Uterus (tissue), 2 donors: ENCODE results near the gene KIAA1217.

Experiments used
- POLR2A ChIP-seq, 2 donors: fragments of 450-650 bp; IDR thresholded peaks; one replicate each; pipeline ENCODE4 v1.6.1; 2016; ENCODE audit warnings: antibody characterized with exemption in 2 of 2, mild to moderate bottlenecking in 1 of 2, moderate library complexity in 1 of 2
- TF ChIP-seq, protein P1 (sequence below), 4 experiments: fragments of 200-600 bp in 2 of 4; fragments of 450-650 bp in 2 of 4; sonication (generic) in 2 of 4; IDR thresholded peaks; one replicate each; pipeline ENCODE4 v1.5.1; 2016 to 2019; ENCODE audit warnings: antibody characterized with exemption in 4 of 4, mild to moderate bottlenecking in 2 of 4, moderate library complexity in 1 of 4

DNA sequence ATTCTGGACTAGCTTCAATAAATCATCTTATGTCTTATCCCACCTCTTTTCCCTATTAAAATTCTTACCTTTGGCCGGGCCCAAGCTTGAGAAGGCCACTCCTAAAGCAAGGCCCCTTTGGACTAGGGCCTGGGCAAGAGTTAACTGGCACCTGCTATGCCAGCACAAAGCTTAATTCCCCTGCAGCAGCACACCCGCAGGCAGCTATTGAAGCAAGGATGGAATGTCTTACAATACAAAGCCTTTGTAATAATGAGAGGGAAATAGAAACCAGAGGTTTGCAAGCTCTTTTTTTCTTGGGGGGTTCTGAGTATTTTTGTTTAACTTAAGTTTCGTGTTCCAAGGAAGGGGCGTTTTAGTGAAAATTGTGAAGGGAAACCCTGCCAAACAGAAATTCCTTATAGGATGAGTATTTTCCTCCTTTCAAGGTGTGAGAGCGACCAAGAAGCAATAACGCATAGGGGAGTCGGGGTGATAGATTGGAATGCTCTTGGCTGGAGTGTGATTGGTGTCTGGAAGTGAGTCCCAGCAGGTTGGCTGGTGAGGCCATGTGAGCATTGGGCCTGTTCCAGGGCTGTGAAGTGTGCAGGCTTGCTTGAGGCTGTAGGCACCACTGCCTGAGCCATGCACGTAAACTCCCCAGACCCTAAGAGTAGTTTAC, 148.5 kb downstream of the KIAA1217 start:
- TF ChIP-seq POLR2A (IDR thresholded peaks at IDR 0.05): no peak
- TF ChIP-seq, protein P1, sequence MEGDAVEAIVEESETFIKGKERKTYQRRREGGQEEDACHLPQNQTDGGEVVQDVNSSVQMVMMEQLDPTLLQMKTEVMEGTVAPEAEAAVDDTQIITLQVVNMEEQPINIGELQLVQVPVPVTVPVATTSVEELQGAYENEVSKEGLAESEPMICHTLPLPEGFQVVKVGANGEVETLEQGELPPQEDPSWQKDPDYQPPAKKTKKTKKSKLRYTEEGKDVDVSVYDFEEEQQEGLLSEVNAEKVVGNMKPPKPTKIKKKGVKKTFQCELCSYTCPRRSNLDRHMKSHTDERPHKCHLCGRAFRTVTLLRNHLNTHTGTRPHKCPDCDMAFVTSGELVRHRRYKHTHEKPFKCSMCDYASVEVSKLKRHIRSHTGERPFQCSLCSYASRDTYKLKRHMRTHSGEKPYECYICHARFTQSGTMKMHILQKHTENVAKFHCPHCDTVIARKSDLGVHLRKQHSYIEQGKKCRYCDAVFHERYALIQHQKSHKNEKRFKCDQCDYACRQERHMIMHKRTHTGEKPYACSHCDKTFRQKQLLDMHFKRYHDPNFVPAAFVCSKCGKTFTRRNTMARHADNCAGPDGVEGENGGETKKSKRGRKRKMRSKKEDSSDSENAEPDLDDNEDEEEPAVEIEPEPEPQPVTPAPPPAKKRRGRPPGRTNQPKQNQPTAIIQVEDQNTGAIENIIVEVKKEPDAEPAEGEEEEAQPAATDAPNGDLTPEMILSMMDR (IDR thresholded peaks at IDR 0.05): no peak
